ACHN (cell line): ENCODE results near the gene NEK11.

Experiments used
- DNase-seq: peaks from one replicate; pipeline ENCODE4 v3.0.0-alpha.2; 2015
- in situ Hi-C: cut with HindIII; loops from 2 replicates; pipeline ENCODE4 v1.10.0; 2017; ENCODE audit warnings: low sequenced_read_pairs, low pct_ligation_motif_present, low pct_unique_long_range_greater_than_20kb

NEK11 gene

DNA sequence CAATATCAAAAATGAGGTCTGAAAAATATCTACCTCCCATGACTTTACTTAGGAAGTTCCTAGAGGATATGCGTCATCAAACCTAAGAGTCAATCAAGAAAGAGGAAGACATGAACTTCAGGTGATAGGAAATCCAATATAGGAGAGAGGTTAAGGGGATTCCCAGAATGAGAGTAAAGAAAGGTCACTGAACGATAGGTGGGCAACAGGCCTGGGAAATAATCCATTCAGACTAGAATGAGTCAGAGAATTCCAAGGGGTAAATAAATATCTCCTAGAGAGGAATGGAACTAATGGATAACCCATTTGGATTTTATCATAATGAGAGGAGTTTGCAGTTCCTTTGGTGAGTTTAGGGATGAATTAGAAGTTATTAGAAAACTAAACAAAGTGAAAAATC, 223.8 kb downstream of the NEK11 start:
- in situ Hi-C loops = no loop called here
- DNase-seq = no peak

GRCh38 chr3:131260525-131260924, 233.8 kb downstream of the NEK11 start:
- in situ Hi-C loops = no loop called here
- DNase-seq = no peak

DNA sequence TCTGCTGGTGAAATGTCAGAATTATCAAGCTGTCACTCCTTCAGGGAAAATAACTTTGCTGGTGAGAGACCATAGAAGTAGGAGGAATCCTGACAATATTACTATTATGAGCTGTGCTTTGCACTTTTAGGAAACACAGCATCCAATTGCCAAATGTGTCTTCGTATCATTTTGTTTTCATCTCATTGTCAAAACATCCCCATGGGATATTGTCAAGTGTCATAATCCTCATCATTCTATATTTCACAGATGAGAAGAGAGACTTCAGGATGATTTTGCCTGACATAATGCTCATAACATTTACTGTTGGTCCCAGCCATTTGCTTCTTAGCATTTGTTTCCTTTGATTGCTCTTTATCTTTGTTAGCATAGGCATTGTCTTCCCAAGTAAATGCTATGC, 234.4 kb downstream of the NEK11 start:
- in situ Hi-C loops = no loop called here
- no peak for DNase-seq

GRCh38 chr3:131275556-131275955, 248.9 kb downstream of the NEK11 start:
- DNase-seq = no peak
- in situ Hi-C loops = no loop called here

DNA sequence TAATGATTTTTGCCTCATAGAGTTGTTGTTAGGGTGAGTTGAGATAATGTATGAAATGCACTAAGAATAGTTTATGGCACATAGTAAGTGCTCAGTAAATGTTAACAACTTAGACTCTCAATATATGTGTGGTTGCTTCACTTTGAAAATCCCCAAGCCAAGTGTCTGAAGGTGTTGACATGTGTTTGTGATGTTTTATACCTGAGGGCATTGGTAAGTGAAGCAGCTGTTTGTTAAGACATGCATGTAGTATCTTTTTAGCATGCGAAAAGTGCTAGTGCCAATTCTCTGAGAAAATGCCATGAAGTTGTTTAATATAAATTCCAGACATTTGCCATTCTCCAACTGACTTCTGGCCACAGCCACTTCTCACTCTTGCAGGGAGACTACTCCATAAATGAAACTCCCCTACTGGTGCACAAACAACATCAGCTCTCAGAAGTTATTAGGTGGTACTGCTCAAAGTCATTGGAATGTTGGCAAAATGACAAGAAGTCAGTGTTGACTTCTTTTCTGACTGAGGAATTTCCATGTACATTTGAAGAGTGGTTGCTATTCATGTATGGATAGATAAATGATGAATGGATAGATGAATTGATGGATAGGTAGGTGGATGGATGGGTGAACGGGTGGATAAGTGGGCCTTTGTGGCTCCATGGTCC, 251.3 kb downstream of the NEK11 start:
- in situ Hi-C loops = no loop called here
- no peak for DNase-seq

- in situ Hi-C loops = no loop called here
- DNase-seq = no peak
Observed at GRCh38 chr3:131279577-131279976, 252.9 kb downstream of the NEK11 start.

DNA sequence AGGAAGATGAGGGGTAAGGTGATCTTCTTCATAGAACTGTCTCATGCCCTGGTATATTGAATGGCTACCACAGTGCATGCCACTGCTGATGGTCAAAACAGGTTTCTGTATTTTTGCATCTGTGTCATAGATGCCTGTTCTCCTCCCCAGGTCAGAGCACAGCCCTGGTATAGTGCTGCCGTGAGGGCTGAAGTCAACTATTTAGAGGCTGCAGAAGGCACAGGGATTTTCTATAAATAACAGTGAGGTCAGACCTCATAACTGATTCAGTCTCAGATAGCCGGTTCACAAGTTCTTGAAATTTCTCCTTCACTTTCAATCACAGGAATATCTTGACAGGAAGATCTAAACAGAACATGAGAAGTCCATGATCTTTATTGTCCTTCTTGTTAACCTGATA, 255.7 kb downstream of the NEK11 start:
- DNase-seq = no peak
- in situ Hi-C loops = no loop called here

DNA sequence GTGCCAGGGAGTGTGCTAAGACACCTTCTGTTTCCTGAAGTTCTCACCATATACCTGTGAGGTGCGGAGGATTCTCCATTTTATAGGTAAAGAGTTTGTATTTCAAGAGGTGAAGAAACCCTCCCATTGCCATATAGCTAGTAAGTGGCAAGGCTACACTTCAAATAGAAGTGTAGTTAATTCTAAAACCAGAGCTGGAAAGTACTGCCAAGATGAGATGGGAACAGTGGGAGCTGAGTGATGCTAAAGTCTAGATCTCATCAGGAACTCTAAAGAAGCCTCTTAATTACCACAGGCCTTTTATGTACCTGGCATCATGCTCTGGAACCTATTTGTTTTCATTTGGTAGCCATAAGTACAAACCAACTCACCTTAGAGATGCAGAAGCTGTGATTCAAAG, 256.3 kb downstream of the NEK11 start:
- DNase-seq = no peak
- in situ Hi-C loops = no loop called here

GRCh38 chr3:131283862-131284261, 257.2 kb downstream of the NEK11 start:
- in situ Hi-C loops = no loop called here
- DNase-seq = no peak

DNA sequence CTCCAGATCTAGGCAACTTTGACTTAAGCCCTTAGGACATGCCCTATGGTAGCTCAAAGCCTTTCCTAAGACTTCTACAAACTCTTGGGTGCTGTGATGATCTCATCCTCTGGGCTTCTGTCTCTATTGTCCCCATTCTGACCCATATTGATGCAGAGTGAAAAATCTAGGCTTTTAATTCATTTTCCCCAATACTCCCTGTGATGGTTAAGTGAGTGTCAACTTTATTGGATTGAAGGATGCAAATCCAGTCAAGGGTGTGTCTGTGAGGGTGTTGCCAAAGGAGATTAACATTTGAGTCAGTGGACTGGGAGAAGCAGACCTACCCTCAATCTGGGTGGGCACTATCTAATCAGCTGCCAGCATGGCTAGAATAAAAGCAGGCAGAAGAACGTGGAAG, 257.6 kb downstream of the NEK11 start:
- in situ Hi-C loops = no loop called here
- DNase-seq = no peak

GRCh38 chr3:131285456-131285855, 258.8 kb downstream of the NEK11 start:
- no peak for DNase-seq
- in situ Hi-C loops = no loop called here

- in situ Hi-C loops = no loop called here
- DNase-seq = no peak
Observed at GRCh38 chr3:131299836-131300235, 273.2 kb downstream of the NEK11 start.

- no peak for DNase-seq
- in situ Hi-C loops = no loop called here
Observed at GRCh38 chr3:131303848-131304247, 277.2 kb downstream of the NEK11 start.

- in situ Hi-C loops = no loop called here
- no peak for DNase-seq
Observed at GRCh38 chr3:131304890-131305289, 278.2 kb downstream of the NEK11 start.

DNA sequence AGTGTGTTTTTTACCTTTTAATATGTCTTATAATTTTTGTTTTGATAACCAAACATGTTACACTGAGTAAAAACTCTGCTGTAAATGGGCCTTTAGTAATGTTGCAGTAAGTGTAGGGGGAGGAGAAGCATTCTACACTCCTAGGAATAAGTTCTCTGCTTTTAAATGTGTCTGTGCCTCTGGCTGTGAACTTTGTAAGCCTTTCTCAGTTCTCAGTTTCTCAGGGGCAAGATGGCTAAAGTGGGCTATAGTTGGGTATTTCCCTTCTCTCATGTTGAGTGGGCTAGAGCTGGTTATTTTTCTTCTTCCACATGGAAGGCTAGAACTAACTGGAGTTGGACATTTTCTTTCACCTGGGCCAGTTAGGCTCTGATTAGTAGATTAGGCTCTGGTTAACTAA, 279.6 kb downstream of the NEK11 start:
- DNase-seq = no peak
- in situ Hi-C loops = no loop called here

DNA sequence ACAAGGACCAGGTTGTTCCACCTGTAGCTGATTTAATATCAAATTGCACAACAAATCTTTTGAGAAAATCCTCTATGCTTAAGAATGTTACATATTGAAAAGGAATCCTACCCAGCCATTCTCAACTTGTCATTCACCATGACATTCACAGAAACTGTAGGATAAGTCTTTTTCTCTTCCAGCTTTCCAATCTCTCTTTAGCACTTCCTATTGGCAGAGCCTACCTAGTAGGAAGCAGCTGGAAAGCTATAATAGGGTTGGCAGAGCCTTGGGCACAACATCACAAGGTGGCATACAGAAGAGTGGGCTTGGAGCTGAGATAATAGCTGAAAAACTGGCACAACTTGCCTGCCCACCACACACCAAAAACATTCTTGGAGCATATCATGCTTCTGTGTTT, 287.6 kb downstream of the NEK11 start:
- no peak for DNase-seq
- in situ Hi-C loops = no loop called here

DNA sequence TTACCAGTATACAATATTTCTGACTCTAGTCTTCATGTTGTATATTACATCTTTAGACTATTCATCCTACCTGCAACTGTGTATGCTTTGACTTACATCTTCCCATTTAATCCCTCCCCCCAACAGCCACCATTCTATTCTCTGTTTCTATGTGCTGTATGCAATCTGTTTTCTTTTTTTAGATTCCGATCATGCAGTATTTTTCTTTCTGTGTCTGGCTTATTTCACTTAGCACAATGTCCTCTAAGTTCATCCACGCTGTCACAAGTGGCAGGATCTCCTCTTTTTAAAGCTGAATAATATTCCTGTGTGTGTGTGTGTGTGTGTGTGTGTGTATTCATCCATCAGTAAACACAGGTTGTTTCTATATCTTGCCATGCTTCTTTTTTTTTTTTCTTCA, 288.5 kb downstream of the NEK11 start:
- in situ Hi-C loops = no loop called here
- no peak for DNase-seq

GRCh38 chr3:131317667-131318066, 291.0 kb downstream of the NEK11 start:
- in situ Hi-C loops = no loop called here
- no peak for DNase-seq

GRCh38 chr3:131323014-131323413, 296.3 kb downstream of the NEK11 start:
- DNase-seq = no peak
- in situ Hi-C loops = no loop called here

- in situ Hi-C loops = no loop called here
- no peak for DNase-seq
Observed at GRCh38 chr3:131323792-131324191, 297.1 kb downstream of the NEK11 start.

DNA sequence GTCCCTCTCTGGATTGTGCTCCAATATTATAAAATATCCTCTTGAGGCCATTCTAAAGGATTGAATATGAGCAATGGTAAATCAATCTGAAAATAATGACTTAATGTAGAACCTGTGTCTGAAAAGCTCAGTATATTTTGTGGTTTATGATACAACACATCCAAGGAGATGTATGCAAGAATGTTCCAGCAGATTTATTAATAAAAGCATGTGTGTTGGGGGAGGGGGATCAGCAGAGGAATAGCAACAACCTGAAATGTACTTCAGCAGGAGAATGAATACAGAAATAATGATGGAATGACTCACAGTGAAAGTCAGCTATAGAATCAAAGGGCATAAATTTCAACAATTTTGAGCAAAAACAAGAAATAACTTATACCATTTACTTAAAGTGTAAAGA, 298.2 kb downstream of the NEK11 start:
- DNase-seq = no peak
- in situ Hi-C loops = no loop called here
